Measurements from ENCODE around the gene ETNPPL.

GRCh38 chr4:108730579-108730978 lies 32.3 kb downstream of the ETNPPL start:
- no peak for TF ChIP-seq ZNF12 (CRISPR knock-in tag; IDR thresholded peaks at IDR 0.05)
- no peak for TF ChIP-seq L3MBTL2 (IDR thresholded peaks at IDR 0.05)
- no peak for TF ChIP-seq KLF1 (tag; IDR thresholded peaks at IDR 0.05)
- TF ChIP-seq, protein P1, sequence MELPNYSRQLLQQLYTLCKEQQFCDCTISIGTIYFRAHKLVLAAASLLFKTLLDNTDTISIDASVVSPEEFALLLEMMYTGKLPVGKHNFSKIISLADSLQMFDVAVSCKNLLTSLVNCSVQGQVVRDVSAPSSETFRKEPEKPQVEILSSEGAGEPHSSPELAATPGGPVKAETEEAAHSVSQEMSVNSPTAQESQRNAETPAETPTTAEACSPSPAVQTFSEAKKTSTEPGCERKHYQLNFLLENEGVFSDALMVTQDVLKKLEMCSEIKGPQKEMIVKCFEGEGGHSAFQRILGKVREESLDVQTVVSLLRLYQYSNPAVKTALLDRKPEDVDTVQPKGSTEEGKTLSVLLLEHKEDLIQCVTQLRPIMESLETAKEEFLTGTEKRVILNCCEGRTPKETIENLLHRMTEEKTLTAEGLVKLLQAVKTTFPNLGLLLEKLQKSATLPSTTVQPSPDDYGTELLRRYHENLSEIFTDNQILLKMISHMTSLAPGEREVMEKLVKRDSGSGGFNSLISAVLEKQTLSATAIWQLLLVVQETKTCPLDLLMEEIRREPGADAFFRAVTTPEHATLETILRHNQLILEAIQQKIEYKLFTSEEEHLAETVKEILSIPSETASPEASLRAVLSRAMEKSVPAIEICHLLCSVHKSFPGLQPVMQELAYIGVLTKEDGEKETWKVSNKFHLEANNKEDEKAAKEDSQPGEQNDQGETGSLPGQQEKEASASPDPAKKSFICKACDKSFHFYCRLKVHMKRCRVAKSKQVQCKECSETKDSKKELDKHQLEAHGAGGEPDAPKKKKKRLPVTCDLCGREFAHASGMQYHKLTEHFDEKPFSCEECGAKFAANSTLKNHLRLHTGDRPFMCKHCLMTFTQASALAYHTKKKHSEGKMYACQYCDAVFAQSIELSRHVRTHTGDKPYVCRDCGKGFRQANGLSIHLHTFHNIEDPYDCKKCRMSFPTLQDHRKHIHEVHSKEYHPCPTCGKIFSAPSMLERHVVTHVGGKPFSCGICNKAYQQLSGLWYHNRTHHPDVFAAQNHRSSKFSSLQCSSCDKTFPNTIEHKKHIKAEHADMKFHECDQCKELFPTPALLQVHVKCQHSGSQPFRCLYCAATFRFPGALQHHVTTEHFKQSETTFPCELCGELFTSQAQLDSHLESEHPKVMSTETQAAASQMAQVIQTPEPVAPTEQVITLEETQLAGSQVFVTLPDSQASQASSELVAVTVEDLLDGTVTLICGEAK (IDR thresholded peaks at IDR 0.05), result no peak
- TF ChIP-seq, protein P1 (CRISPR knock-in tag; IDR thresholded peaks at IDR 0.05), result no peak
- no peak for TF ChIP-seq SP1 (CRISPR knock-in tag; IDR thresholded peaks at IDR 0.05)
- TF ChIP-seq GTF2E2 (tag; IDR thresholded peaks at IDR 0.05), result no peak
- TF ChIP-seq NFXL1 (CRISPR knock-in tag; IDR thresholded peaks at IDR 0.05), result no peak
- no peak for TF ChIP-seq KLF13 (tag; IDR thresholded peaks at IDR 0.05; ENCODE audit: borderline replicate concordance, low read depth)
- no peak for TF ChIP-seq HMGXB4 (CRISPR knock-in tag; IDR thresholded peaks at IDR 0.05)
- no peak for TF ChIP-seq EP300 (IDR thresholded peaks at IDR 0.05; ENCODE audit: low read length)
- no peak for TF ChIP-seq POLR2G (IDR thresholded peaks at IDR 0.05; ENCODE audit: low read depth, low read length)
- TF ChIP-seq ZFP30 (CRISPR knock-in tag; IDR thresholded peaks at IDR 0.05; ENCODE audit: borderline replicate concordance), result no peak
- no peak for TF ChIP-seq REST (IDR thresholded peaks at IDR 0.05; ENCODE audit: borderline replicate concordance)
- TF ChIP-seq REST (CRISPR knock-in tag; IDR thresholded peaks at IDR 0.05; ENCODE audit: low read depth), result no peak
